PC-3 (cell line): ENCODE results near the gene DBNL. TPM values are rescaled to one million over a fixed set of nuclear protein-coding genes. Genes with fewer than 3 reads are reported as not detected.
"Not testable (repeated sequence)": the region's sequence is repeated elsewhere in the genome, so short reads cannot be mapped to it uniquely, and the experiment has no call there.

Experiments
- ATAC-seq: fragments of 200-7000 bp; cut with Tn5 transposase; 2 replicates; pipeline ENCODE4 v1.9.1; 2020; ENCODE audit warnings: mild to moderate bottlenecking, moderate library complexity
- BruUV-seq: library from RNA; stranded (reverse); fragments of 400-500 nt; replicated peaks from 2 replicates; lab custom pipeline; 2021; lab: Mats Ljungman, UMichigan
- CTCF ChIA-PET: fragments of 300-600 bp; sonication (Branson Sonifier 250); formaldehyde crosslinking; loops from one replicate; lab custom pipeline; 2022; ENCODE audit warnings: antibody characterized with exemption; lab: Charles Lee
- POLR2A ChIA-PET: fragments of 300-600 bp; sonication (Branson Sonifier 250); formaldehyde crosslinking; loops from one replicate; lab custom pipeline; 2022; ENCODE audit warnings: antibody characterized with exemption; ENCODE audit not compliant: unreplicated experiment; lab: Charles Lee
- DNase-seq: peaks from one replicate; pipeline ENCODE4 v3.0.0-alpha.2; 2015
- H2AFZ ChIP-seq: fragments of 300-600 bp; sonication (generic); 2 replicates; pipeline ENCODE4 v1.6.0; 2016; ENCODE audit warnings: antibody characterized with exemption, low read length
- H3F3A ChIP-seq: fragments of 300-600 bp; sonication (generic); one replicate; pipeline ENCODE4 v1.6.0; 2017; ENCODE audit warnings: antibody characterized with exemption, low read length, control low read depth, mild to moderate bottlenecking; ENCODE audit not compliant: unreplicated experiment
- H3K27ac ChIP-seq: fragments of 300-600 bp; sonication (generic); 2 replicates; pipeline ENCODE4 v1.5.1; 2016; ENCODE audit warnings: mild to moderate bottlenecking, low read length
- H3K27me3 ChIP-seq: fragments of 300-600 bp; sonication (generic); 2 replicates; pipeline ENCODE4 v1.6.1; 2016; ENCODE audit warnings: low read length, mixed read lengths
- H3K36me3 ChIP-seq: fragments of 300-600 bp; sonication (generic); 2 replicates; pipeline ENCODE4 v1.6.1; 2016; ENCODE audit warnings: low read depth, mixed run types, low read length, mixed read lengths
- H3K4me1 ChIP-seq: fragments of 300-600 bp; sonication (generic); 2 replicates; pipeline ENCODE4 v1.5.1; 2016; ENCODE audit warnings: low read length; ENCODE audit not compliant: insufficient read depth
- H3K4me2 ChIP-seq: fragments of 300-600 bp; sonication (generic); 2 replicates; pipeline ENCODE4 v1.6.0; 2016; ENCODE audit warnings: low read length
- H3K4me3 ChIP-seq: fragments of 300-600 bp; sonication (generic); 2 replicates; pipeline ENCODE4 v1.5.1; 2016; ENCODE audit warnings: mild to moderate bottlenecking, low read length, mixed read lengths
- H3K79me2 ChIP-seq: fragments of 300-600 bp; sonication (generic); 2 replicates; pipeline ENCODE4 v1.6.1; 2017; ENCODE audit warnings: low read length, mixed read lengths
- H3K9ac ChIP-seq: fragments of 300-600 bp; sonication (generic); 2 replicates; pipeline ENCODE4 v1.6.0; 2016; ENCODE audit warnings: mild to moderate bottlenecking, low read length
- H3K9me2 ChIP-seq: fragments of 300-600 bp; sonication (generic); replicated peaks from 2 replicates; pipeline ENCODE4 v1.6.1; 2016; ENCODE audit warnings: mixed run types, low read length, mixed read lengths
- H3K9me3 ChIP-seq: fragments of 300-600 bp; sonication (generic); 2 replicates; pipeline ENCODE4 v1.6.1; 2016; ENCODE audit warnings: low read length, mixed read lengths
- H4K20me1 ChIP-seq: fragments of 300-600 bp; sonication (generic); 2 replicates; pipeline ENCODE4 v1.6.1; 2016; ENCODE audit warnings: low read length, mixed read lengths
- intact Hi-C: fragments of 100-400 bp; cut with micrococcal nuclease; formaldehyde crosslinking; loops from 2 replicates; pipeline ENCODE4 v1.9.0; 2023
- total RNA-seq: library from RNA; depleted of rRNA; stranded (reverse); fragments of >200 nt; gene quantifications from 2 replicates; pipeline ENCODE4 v1.2.3, GENCODE V29; 2014

Gene DBNL
- total RNA-seq, 1 experiment from 2014 or later: 108 TPM

GRCh38 chr7:44030029-44030428 lies 14.5 kb upstream of the DBNL start:
- H3K4me2 ChIP-seq, H3K9me3 ChIP-seq, H3F3A ChIP-seq, H3K27me3 ChIP-seq, H4K20me1 ChIP-seq, DNase-seq, CTCF ChIA-PET, H2AFZ ChIP-seq, H3K36me3 ChIP-seq, H3K4me3 ChIP-seq, H3K27ac ChIP-seq, H3K9me2 ChIP-seq, H3K9ac ChIP-seq, intact Hi-C loops, POLR2A ChIA-PET, H3K79me2 ChIP-seq, H3K4me1 ChIP-seq, BruUV-seq: not testable (repeated sequence)
- peak; percentile 81 for ATAC-seq

- H3K27me3 ChIP-seq, H4K20me1 ChIP-seq, H3K36me3 ChIP-seq, H3K27ac ChIP-seq, H3K9me2 ChIP-seq, H3K79me2 ChIP-seq, H3K4me2 ChIP-seq, H3K9ac ChIP-seq, H2AFZ ChIP-seq, H3K9me3 ChIP-seq, CTCF ChIA-PET, H3K4me3 ChIP-seq, H3F3A ChIP-seq, H3K4me1 ChIP-seq, DNase-seq, BruUV-seq, POLR2A ChIA-PET, intact Hi-C loops, ATAC-seq: not testable (repeated sequence)
Measured at GRCh38 chr7:44031319-44031718, 13.2 kb upstream of the DBNL start.

GRCh38 chr7:44032031-44032430 lies 12.5 kb upstream of the DBNL start:
- H3K9me3 ChIP-seq, H3K27ac ChIP-seq, H3K4me2 ChIP-seq, BruUV-seq, intact Hi-C loops, POLR2A ChIA-PET, ATAC-seq, H3K4me3 ChIP-seq, DNase-seq, H3K4me1 ChIP-seq, H3K9ac ChIP-seq, H2AFZ ChIP-seq, H3K79me2 ChIP-seq, H3K27me3 ChIP-seq, CTCF ChIA-PET, H4K20me1 ChIP-seq, H3K36me3 ChIP-seq, H3F3A ChIP-seq, H3K9me2 ChIP-seq: not testable (repeated sequence)

- H4K20me1 ChIP-seq, H3K9me2 ChIP-seq, BruUV-seq, H3K4me3 ChIP-seq, H3K9me3 ChIP-seq, H2AFZ ChIP-seq, H3K27me3 ChIP-seq, H3K27ac ChIP-seq, H3F3A ChIP-seq, H3K9ac ChIP-seq, H3K79me2 ChIP-seq, DNase-seq, ATAC-seq, H3K4me2 ChIP-seq, H3K4me1 ChIP-seq, H3K36me3 ChIP-seq, CTCF ChIA-PET, POLR2A ChIA-PET, intact Hi-C loops: not testable (repeated sequence)
Measured at GRCh38 chr7:44033971-44034844, 10.3 kb upstream of the DBNL start.

GRCh38 chr7:44036364-44036763 lies 8.1 kb upstream of the DBNL start:
- H3K36me3 ChIP-seq, H3F3A ChIP-seq, H3K4me1 ChIP-seq, CTCF ChIA-PET, H3K27me3 ChIP-seq, H3K9me2 ChIP-seq, H2AFZ ChIP-seq, intact Hi-C loops, POLR2A ChIA-PET, H3K4me2 ChIP-seq, H3K9ac ChIP-seq, H3K27ac ChIP-seq, H4K20me1 ChIP-seq, H3K9me3 ChIP-seq, H3K79me2 ChIP-seq, H3K4me3 ChIP-seq, BruUV-seq: not testable (repeated sequence)
- peak; percentile 75 for ATAC-seq
- DNase-seq: peak; percentile 69

GRCh38 chr7:44037951-44038350 lies 6.6 kb upstream of the DBNL start:
- H3K9ac ChIP-seq, H3K9me3 ChIP-seq, H2AFZ ChIP-seq, H3K9me2 ChIP-seq, intact Hi-C loops, H3K4me1 ChIP-seq, POLR2A ChIA-PET, H3K27me3 ChIP-seq, CTCF ChIA-PET, BruUV-seq, H3K79me2 ChIP-seq, H3F3A ChIP-seq, H4K20me1 ChIP-seq, H3K36me3 ChIP-seq, ATAC-seq, H3K4me2 ChIP-seq, DNase-seq, H3K4me3 ChIP-seq, H3K27ac ChIP-seq: not testable (repeated sequence)
